SK-MEL-5 (cell line): ENCODE results near the gene TOGARAM2. TPM values are rescaled to one million over a fixed set of nuclear protein-coding genes. Genes with fewer than 3 reads are reported as not detected.
A peak's percentile ranks its signal among the peaks of the same experiment; 100 is the strongest.
"Not testable (repeated sequence)": the region's sequence is repeated elsewhere in the genome, so short reads cannot be mapped to it uniquely, and the experiment has no call there.

ENCODE experiments used
- DNase-seq: peaks from one replicate; pipeline ENCODE4 v3.0.0-alpha.2; 2016; ENCODE audit warnings: low read depth, low spot score
- in situ Hi-C: cut with HindIII; loops from 2 replicates; pipeline ENCODE4 v1.10.0; 2016; ENCODE audit warnings: low sequenced_read_pairs, high pct_unique_total_duplicates, low pct_unique_long_range_greater_than_20kb
- small RNA-seq, 2 experiments: library from RNA; depleted of rRNA; stranded (forward); fragments of <200 nt; gene quantifications; one replicate each; pipeline ENCODE3, GENCODE V24; 2014
- total RNA-seq: library from RNA; depleted of rRNA; stranded (reverse); fragments of >200 nt; shearing (Covaris generic); gene quantifications from 2 replicates; pipeline ENCODE4 v1.2.3, GENCODE V29; 2014; rRNA removed

TOGARAM2 gene
- total RNA-seq, 1 experiment from 2014 or later = under 0.01 TPM

- DNase-seq = no peak
- in situ Hi-C loops = no loop called here
Measured at GRCh38 chr2:29072251-29072650, 91.2 kb downstream of the TOGARAM2 start.

GRCh38 chr2:29072971-29073725, 92.0 kb downstream of the TOGARAM2 start:
- no peak for DNase-seq
- in situ Hi-C loops = no loop called here

- in situ Hi-C loops = no loop called here
- DNase-seq = no peak
Measured at GRCh38 chr2:29073933-29074332, 92.8 kb downstream of the TOGARAM2 start.

GRCh38 chr2:29074411-29074810, 93.3 kb downstream of the TOGARAM2 start, which contains the start of gene PCARE:
PCARE (minus strand) TSS chr2:29074523; CDS start chr2:29074261, 262 bp downstream.
- DNase-seq = no peak
- in situ Hi-C loops = no loop called here

- in situ Hi-C loops = no loop called here
- DNase-seq = peak; percentile 91
Measured at GRCh38 chr2:29075894-29076705, 95.0 kb downstream of the TOGARAM2 start.

- DNase-seq = no peak
- in situ Hi-C loops = no loop called here
Measured at GRCh38 chr2:29079887-29080286, 98.8 kb downstream of the TOGARAM2 start.

GRCh38 chr2:29080886-29081743, 100.0 kb downstream of the TOGARAM2 start:
- no peak for DNase-seq
- in situ Hi-C loops = no loop called here

GRCh38 chr2:29082804-29083495, 101.9 kb downstream of the TOGARAM2 start:
- no peak for DNase-seq

GRCh38 chr2:29084554-29084953, 103.5 kb downstream of the TOGARAM2 start:
- peak; percentile 74 for DNase-seq
- in situ Hi-C loops = no loop called here

More at GRCh38 chr2:29082804-29083495, 101.9 kb downstream of the TOGARAM2 start:
- in situ Hi-C loops = no loop called here

GRCh38 chr2:29090311-29090710, 109.2 kb downstream of the TOGARAM2 start:
- in situ Hi-C loops, DNase-seq: not testable (repeated sequence)

GRCh38 chr2:29096969-29097368, 115.9 kb downstream of the TOGARAM2 start:
- in situ Hi-C loops = no loop called here
- no peak for DNase-seq

GRCh38 chr2:29097569-29097968, 116.5 kb downstream of the TOGARAM2 start:
- peak; percentile 72 for DNase-seq
- in situ Hi-C loops = no loop called here

- in situ Hi-C loops = no loop called here
- no peak for DNase-seq
Measured at GRCh38 chr2:29100564-29100963, 119.5 kb downstream of the TOGARAM2 start.

Small RNA genes lying within 50 kb of the gene (small RNA-seq; reads per million reads assigned to genes)
- gene RF00019 = 0 reads per million in 2 experiments

Other genes starting within 250 kb of the TOGARAM2 start
- gene PPP1CB, start 229.5 kb upstream of the TOGARAM2 start, total RNA-seq = 224 and 226 TPM in 2 replicates
- gene SPDYA, start 170.5 kb upstream of the TOGARAM2 start, total RNA-seq = 0.88 and 1.2 TPM in 2 replicates
- 28.1 and 33.7 TPM in 2 replicates for gene TRMT61B, start 111.0 kb upstream of the TOGARAM2 start, total RNA-seq
- gene WDR43, start 86.6 kb upstream of the TOGARAM2 start, total RNA-seq = 211 and 233 TPM in 2 replicates
- gene PCARE, start 93.2 kb downstream of the TOGARAM2 start, total RNA-seq = 0.03 TPM in 1 of 2 replicates, not detected in the other
- 68.7 and 73.7 TPM in 2 replicates for gene CLIP4, start 134.1 kb downstream of the TOGARAM2 start, total RNA-seq